ENCODE measurements around the gene DONSON.
"Not testable (repeated sequence)": the region's sequence is repeated elsewhere in the genome, so short reads cannot be mapped to it uniquely, and the experiment has no call there.

Gene DONSON

GRCh38 chr21:33588485-33589335 is at the start of gene DONSON:
Gene DONSON (minus strand): TSS chr21:33588684. CDS start chr21:33588641, 43 bp downstream.
- no peak for FAIRE-seq

GRCh38 chr21:33634254-33634653 is 45.8 kb upstream of the DONSON start:
- no peak for FAIRE-seq

GRCh38 chr21:33626151-33626550 is 37.7 kb upstream of the DONSON start:
- FAIRE-seq, result not testable (repeated sequence)

GRCh38 chr21:33622253-33622652 is 33.8 kb upstream of the DONSON start:
- FAIRE-seq, result no peak

GRCh38 chr21:33619726-33620125 is 31.2 kb upstream of the DONSON start:
- no peak for FAIRE-seq

GRCh38 chr21:33618407-33618806 is 29.9 kb upstream of the DONSON start:
- no peak for FAIRE-seq

GRCh38 chr21:33617565-33617964 is 29.1 kb upstream of the DONSON start:
- FAIRE-seq, result not testable (repeated sequence)

GRCh38 chr21:33611006-33611744 is 22.7 kb upstream of the DONSON start:
- no peak for FAIRE-seq

GRCh38 chr21:33608559-33608958 is 20.1 kb upstream of the DONSON start:
- FAIRE-seq, result no peak

- FAIRE-seq, result peak; percentile 13
Observed at GRCh38 chr21:33598051-33598450, 9.6 kb upstream of the DONSON start.

- FAIRE-seq, result no peak
Observed at GRCh38 chr21:33587792-33588484, 546 bp downstream of the DONSON start.

- FAIRE-seq, result no peak
Observed at GRCh38 chr21:33586927-33587326, 1.6 kb downstream of the DONSON start.

- no peak for FAIRE-seq
Observed at GRCh38 chr21:33584455-33584854, 4.0 kb downstream of the DONSON start.

- FAIRE-seq, result no peak
Observed at GRCh38 chr21:33578959-33579542, 9.4 kb downstream of the DONSON start.

GRCh38 chr21:33578214-33578613 is 10.3 kb downstream of the DONSON start:
- FAIRE-seq, result no peak

- peak; percentile 5 for FAIRE-seq
Observed at GRCh38 chr21:33576741-33577141, 11.7 kb downstream of the DONSON start.

GRCh38 chr21:33572350-33572749 is 16.1 kb downstream of the DONSON start:
- no peak for FAIRE-seq

GRCh38 chr21:33569991-33570390 is 18.5 kb downstream of the DONSON start:
- no peak for FAIRE-seq

- no peak for FAIRE-seq
Observed at GRCh38 chr21:33568448-33568847, 20.0 kb downstream of the DONSON start.

- no peak for FAIRE-seq
Observed at GRCh38 chr21:33567914-33568313, 20.6 kb downstream of the DONSON start.

GRCh38 chr21:33566514-33566913 is 22.0 kb downstream of the DONSON start:
- peak; percentile 36 for FAIRE-seq

- no peak for FAIRE-seq
Observed at GRCh38 chr21:33562389-33562788, 26.1 kb downstream of the DONSON start.

- FAIRE-seq, result no peak
Observed at GRCh38 chr21:33561373-33561772, 27.1 kb downstream of the DONSON start.

Measured in islet of Langerhans (tissue), 1 donor.